Hematopoietic multipotent progenitor cell treated with erythropoietin and hydrocortisone succinate and interleukin-3 and kit ligand, for 15 days (in vitro differentiated cells): ENCODE measurements around the gene STX1A.
"Not testable (repeated sequence)": the region's sequence is repeated elsewhere in the genome, so short reads cannot be mapped to it uniquely, and the experiment has no call there.

Experiments used
- DNase-seq: peaks from one replicate; pipeline ENCODE4 v3.0.0-alpha.2; 2015; ENCODE audit warnings: low spot score

Gene STX1A

GRCh38 chr7:73681031-73681430 lies 38.4 kb downstream of the STX1A start:
- DNase-seq: no peak

- DNase-seq: no peak
Observed at GRCh38 chr7:73680501-73680900, 39.0 kb downstream of the STX1A start.

- no peak for DNase-seq
Observed at GRCh38 chr7:73679709-73680108, 39.8 kb downstream of the STX1A start.

GRCh38 chr7:73678862-73679261 lies 40.6 kb downstream of the STX1A start:
- DNase-seq: no peak

GRCh38 chr7:73676062-73676461 lies 43.4 kb downstream of the STX1A start:
- not testable (repeated sequence) for DNase-seq

GRCh38 chr7:73674468-73675124 lies 44.9 kb downstream of the STX1A start:
- no peak for DNase-seq

- DNase-seq: no peak
Observed at GRCh38 chr7:73671857-73672445, 47.5 kb downstream of the STX1A start.

- no peak for DNase-seq
Observed at GRCh38 chr7:73671322-73671661, 48.2 kb downstream of the STX1A start.

- DNase-seq: no peak
Observed at GRCh38 chr7:73669858-73670385, 49.5 kb downstream of the STX1A start.

- DNase-seq: no peak
Observed at GRCh38 chr7:73669288-73669701, 50.2 kb downstream of the STX1A start.

- DNase-seq: no peak
Observed at GRCh38 chr7:73668886-73669230, 50.6 kb downstream of the STX1A start.

- DNase-seq: no peak
Observed at GRCh38 chr7:73668103-73668885, 51.2 kb downstream of the STX1A start.

GRCh38 chr7:73667344-73668102 lies 51.9 kb downstream of the STX1A start, which contains the start of gene VPS37D:
Gene VPS37D (plus strand): TSS chr7:73667831. CDS start chr7:73667959, 128 bp downstream.
- peak; percentile 92 for DNase-seq

GRCh38 chr7:73663033-73663432 lies 56.4 kb downstream of the STX1A start:
- DNase-seq: no peak

- DNase-seq: not testable (repeated sequence)
Observed at GRCh38 chr7:73660594-73660993, 58.9 kb downstream of the STX1A start.

GRCh38 chr7:73659983-73660382 lies 59.5 kb downstream of the STX1A start:
- DNase-seq: no peak

GRCh38 chr7:73655309-73655708 lies 64.2 kb downstream of the STX1A start:
- not testable (repeated sequence) for DNase-seq

GRCh38 chr7:73652541-73652949 lies 66.9 kb downstream of the STX1A start:
- no peak for DNase-seq

- no peak for DNase-seq
Observed at GRCh38 chr7:73650524-73650923, 68.9 kb downstream of the STX1A start.

- DNase-seq: no peak
Observed at GRCh38 chr7:73649576-73649975, 69.9 kb downstream of the STX1A start.
